Activated CD4-positive, alpha-beta T cell treated with anti-CD3 and anti-CD28 coated beads, Interleukin-2, Interleukin-6, amounts not matched to agents 100 ng/mL and 50 ng/mL, durations not matched to agents 16 hours and 8 hours (primary cell): Measurements from ENCODE around the gene SORCS3.

Source experiments
- DNase-seq: peaks from one replicate; pipeline ENCODE4 v3.0.0-alpha.2; 2020

Gene SORCS3

GRCh38 chr10:104872691-104873090, 231.6 kb downstream of the SORCS3 start:
- no peak for DNase-seq

GRCh38 chr10:104873161-104873560, 232.1 kb downstream of the SORCS3 start:
- no peak for DNase-seq

- DNase-seq, result no peak
These were observed 234.5 kb downstream of the SORCS3 start for GRCh38 chr10:104875561-104875960.

GRCh38 chr10:104880624-104881398, 239.7 kb downstream of the SORCS3 start:
- no peak for DNase-seq

GRCh38 chr10:104881740-104882139, 240.7 kb downstream of the SORCS3 start:
- DNase-seq, result no peak

GRCh38 chr10:104892879-104893617, 252.0 kb downstream of the SORCS3 start:
- no peak for DNase-seq

GRCh38 chr10:104893701-104894100, 252.6 kb downstream of the SORCS3 start:
- no peak for DNase-seq

- no peak for DNase-seq
These were observed 253.6 kb downstream of the SORCS3 start for GRCh38 chr10:104894681-104895080.

GRCh38 chr10:104895541-104895940, 254.5 kb downstream of the SORCS3 start:
- no peak for DNase-seq

- DNase-seq, result no peak
These were observed 254.9 kb downstream of the SORCS3 start for GRCh38 chr10:104895981-104896380.

GRCh38 chr10:104897696-104898095, 256.6 kb downstream of the SORCS3 start:
- no peak for DNase-seq

- no peak for DNase-seq
These were observed 258.7 kb downstream of the SORCS3 start for GRCh38 chr10:104899779-104900178.

GRCh38 chr10:104903433-104903832, 262.3 kb downstream of the SORCS3 start:
- DNase-seq, result no peak

- no peak for DNase-seq
These were observed 263.7 kb downstream of the SORCS3 start for GRCh38 chr10:104904753-104905323.

GRCh38 chr10:104906112-104906511, 265.0 kb downstream of the SORCS3 start:
- no peak for DNase-seq

- no peak for DNase-seq
These were observed 266.4 kb downstream of the SORCS3 start for GRCh38 chr10:104907521-104907920.

- DNase-seq, result no peak
These were observed 267.5 kb downstream of the SORCS3 start for GRCh38 chr10:104908581-104908980.

GRCh38 chr10:104910712-104911111, 269.6 kb downstream of the SORCS3 start:
- DNase-seq, result no peak

- DNase-seq, result no peak
These were observed 272.3 kb downstream of the SORCS3 start for GRCh38 chr10:104913390-104913789.

- DNase-seq, result no peak
These were observed 279.4 kb downstream of the SORCS3 start for GRCh38 chr10:104920476-104920875.

- no peak for DNase-seq
These were observed 280.7 kb downstream of the SORCS3 start for GRCh38 chr10:104921763-104922162.

GRCh38 chr10:104922810-104923209, 281.7 kb downstream of the SORCS3 start:
- DNase-seq, result no peak

- DNase-seq, result no peak
These were observed 282.4 kb downstream of the SORCS3 start for GRCh38 chr10:104923501-104923900.
